Medulla oblongata (tissue), 1 donor: ENCODE results near the gene OTOF.

Experiments
- DNase-seq: peaks from one replicate; pipeline ENCODE4 v3.0.0-alpha.2; 2015; ENCODE audit errors: extremely low spot score

Gene OTOF

DNA sequence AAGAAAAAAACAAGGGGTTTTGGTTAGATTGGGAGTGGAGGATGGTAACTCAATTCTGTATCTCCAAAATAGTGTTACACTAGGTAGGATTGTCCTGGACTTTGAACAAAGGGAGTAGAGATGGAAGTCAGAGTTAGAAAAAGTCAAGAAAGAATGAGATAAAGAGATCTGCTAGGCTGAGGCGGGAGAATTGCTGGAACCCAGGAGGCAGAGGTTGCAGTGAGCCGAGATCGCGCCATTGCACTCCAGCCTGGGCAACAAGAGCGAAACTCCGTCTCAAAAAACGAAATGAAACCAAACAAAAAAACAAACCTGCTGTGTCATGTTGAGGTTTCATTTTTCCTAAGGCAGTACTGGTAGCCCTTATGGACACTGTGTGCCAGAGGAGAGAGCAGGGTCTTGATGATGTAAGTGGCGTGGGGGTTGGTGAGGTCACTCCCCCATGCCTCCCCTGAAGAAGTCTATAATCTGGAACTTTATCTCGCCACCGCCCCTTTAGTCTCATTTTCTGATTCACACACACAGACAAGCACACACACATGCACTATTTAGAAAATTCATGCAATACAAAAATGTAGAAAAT, 65.7 kb downstream of the OTOF start:
- DNase-seq: no peak

- no peak for DNase-seq
Measured at GRCh38 chr2:26411419-26411818, 66.5 kb downstream of the OTOF start.

GRCh38 chr2:26410764-26411243, 67.1 kb downstream of the OTOF start:
- no peak for DNase-seq

DNA sequence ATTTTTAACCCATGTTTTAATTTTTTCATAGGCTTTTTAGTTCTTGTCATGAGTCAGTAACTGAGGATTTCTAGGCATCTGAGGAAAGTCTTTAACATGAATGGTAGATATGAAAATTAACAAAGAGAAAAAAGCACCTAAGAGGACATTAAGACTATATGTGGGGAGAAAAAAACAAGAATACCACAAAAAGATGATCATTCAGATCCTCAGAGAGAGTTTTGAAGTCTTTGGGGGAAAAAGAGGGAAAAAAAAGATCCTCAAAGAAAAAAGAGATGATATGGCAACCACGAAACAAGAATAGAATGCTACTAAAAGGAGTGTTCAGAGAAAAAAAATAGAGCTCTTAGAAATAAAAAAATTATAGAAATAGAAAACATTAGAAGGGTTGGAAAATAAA, 68.1 kb downstream of the OTOF start:
- DNase-seq: no peak

GRCh38 chr2:26407526-26407925, 70.4 kb downstream of the OTOF start:
- no peak for DNase-seq
